HG03565 (cell line): ENCODE data around the gene PIP5K1B.
"Not testable (repeated sequence)": the region's sequence is repeated elsewhere in the genome, so short reads cannot be mapped to it uniquely, and the experiment has no call there.

Experiments used
- ATAC-seq: cut with Tn5 transposase; IDR thresholded peaks from one replicate; pipeline ENCODE4 v1.9.1; 2021; ENCODE audit warnings: mild to moderate bottlenecking, moderate library complexity; ENCODE audit not compliant: unreplicated experiment

The PIP5K1B gene

GRCh38 chr9:69047371-69047770, 342.3 kb downstream of the PIP5K1B start:
- ATAC-seq, result no peak

- no peak for ATAC-seq
Observed at GRCh38 chr9:69049094-69049493, 344.1 kb downstream of the PIP5K1B start.

GRCh38 chr9:69050936-69051335, 345.9 kb downstream of the PIP5K1B start:
- ATAC-seq, result not testable (repeated sequence)

GRCh38 chr9:69054989-69055388, 349.9 kb downstream of the PIP5K1B start:
- ATAC-seq, result no peak

- ATAC-seq, result no peak
Observed at GRCh38 chr9:69056191-69056815, 351.3 kb downstream of the PIP5K1B start.

- ATAC-seq, result no peak
Observed at GRCh38 chr9:69058101-69058500, 353.1 kb downstream of the PIP5K1B start.
